ENCODE data around the gene CCNY. TPM values are rescaled to one million over a fixed set of nuclear protein-coding genes. Genes with fewer than 3 reads are reported as not detected.

CCNY gene
- total RNA-seq, 4 donors from 2014 or later = 37.5 to 56.3 (median 43.9) TPM

DNA sequence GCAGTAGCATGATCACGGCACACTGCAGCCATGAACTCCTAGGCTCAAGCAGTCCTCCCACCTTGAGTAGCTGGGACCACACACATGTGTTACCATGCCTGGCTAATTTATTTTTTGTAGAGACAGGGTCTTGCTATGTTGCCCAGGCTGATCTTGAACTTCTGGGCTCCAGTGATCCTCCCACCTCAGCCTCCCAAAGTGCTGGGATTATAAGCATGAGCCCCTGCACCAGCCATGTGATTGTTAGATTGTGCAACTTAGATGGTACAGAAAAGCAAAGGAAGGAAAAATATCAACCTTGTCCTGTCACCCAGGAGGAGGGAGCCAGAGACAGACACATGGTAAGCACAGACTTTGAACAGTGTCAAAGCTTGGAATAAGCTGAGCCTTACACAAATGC, 73.5 kb downstream of the CCNY start:
- H3K4me1 ChIP-seq = peaks cover 0 to 24% of the 10 kb centered on the region in 2 donors
- intact Hi-C loops (cut with DNase I) = loop anchor here (10.0 kb wide), 1 partner anchor 65 kb away; no protein-coding TSS in a partner anchor
- 82 to 100% methylated on average over 1 of the region's 1 CpG for WGBS, 2 donors
- H3K27ac ChIP-seq = no peak overlapping the region
- no peak overlapping the region for H3K4me3 ChIP-seq (replicated peaks in 1 of 3)
- no peaks in the 10 kb centered on the region for H3K27me3 ChIP-seq
- TF ChIP-seq POLR2A (IDR thresholded peaks at IDR 0.05) = no peak
- TF ChIP-seq, protein P1, sequence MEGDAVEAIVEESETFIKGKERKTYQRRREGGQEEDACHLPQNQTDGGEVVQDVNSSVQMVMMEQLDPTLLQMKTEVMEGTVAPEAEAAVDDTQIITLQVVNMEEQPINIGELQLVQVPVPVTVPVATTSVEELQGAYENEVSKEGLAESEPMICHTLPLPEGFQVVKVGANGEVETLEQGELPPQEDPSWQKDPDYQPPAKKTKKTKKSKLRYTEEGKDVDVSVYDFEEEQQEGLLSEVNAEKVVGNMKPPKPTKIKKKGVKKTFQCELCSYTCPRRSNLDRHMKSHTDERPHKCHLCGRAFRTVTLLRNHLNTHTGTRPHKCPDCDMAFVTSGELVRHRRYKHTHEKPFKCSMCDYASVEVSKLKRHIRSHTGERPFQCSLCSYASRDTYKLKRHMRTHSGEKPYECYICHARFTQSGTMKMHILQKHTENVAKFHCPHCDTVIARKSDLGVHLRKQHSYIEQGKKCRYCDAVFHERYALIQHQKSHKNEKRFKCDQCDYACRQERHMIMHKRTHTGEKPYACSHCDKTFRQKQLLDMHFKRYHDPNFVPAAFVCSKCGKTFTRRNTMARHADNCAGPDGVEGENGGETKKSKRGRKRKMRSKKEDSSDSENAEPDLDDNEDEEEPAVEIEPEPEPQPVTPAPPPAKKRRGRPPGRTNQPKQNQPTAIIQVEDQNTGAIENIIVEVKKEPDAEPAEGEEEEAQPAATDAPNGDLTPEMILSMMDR (IDR thresholded peaks at IDR 0.05) = no peak
- H3K36me3 ChIP-seq = no peaks in the 10 kb centered on the region
- DNase-seq = no peak
- H3K9me3 ChIP-seq = no peaks in the 10 kb centered on the region

DNA sequence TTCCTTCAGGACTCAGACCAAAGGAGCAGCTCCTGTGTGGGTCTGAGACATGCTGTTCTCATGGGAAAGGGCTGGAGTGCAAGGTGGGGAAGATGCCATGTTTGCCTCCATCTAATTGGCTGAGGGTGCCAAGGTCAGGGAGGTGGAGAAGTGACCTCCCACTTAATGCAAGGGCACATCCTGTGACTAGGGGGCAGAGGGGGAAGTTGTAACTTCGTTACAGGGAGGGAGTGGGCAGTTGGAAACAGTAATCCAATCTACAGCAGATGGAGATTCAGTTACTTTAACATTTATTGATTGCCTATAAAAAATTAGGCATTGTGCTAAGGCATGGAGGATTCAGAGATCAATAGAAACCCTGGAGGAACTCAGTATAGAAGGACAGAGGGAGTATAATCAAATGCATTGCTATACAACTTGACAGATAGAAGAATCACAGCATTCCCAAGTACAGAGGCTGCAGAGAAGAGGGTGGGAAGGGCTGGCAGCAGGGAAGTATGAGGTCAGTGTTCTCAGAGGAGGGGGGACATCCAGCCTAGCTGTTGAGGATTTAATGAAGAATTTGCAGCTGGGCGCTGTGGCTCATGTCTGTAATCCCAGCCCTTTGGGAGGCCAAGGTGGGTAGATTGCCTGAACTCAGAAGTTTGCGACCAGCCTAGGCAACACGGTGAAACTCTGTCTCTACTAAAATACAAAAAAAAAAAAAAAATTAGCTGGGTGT, 75.9 kb downstream of the CCNY start:
- H3K27me3 ChIP-seq = no peaks in the 10 kb centered on the region
- H3K9me3 ChIP-seq = no peaks in the 10 kb centered on the region
- H3K4me3 ChIP-seq (replicated peaks in 1 of 3) = no peak overlapping the region
- intact Hi-C loops (cut with DNase I) = loop anchor here (10.0 kb wide), 1 partner anchor 67 kb away; no protein-coding TSS in a partner anchor
- H3K27ac ChIP-seq = no peak overlapping the region
- TF ChIP-seq, protein P1 (IDR thresholded peaks at IDR 0.05) = no peak
- no peak for TF ChIP-seq POLR2A (IDR thresholded peaks at IDR 0.05)
- H3K4me1 ChIP-seq = peaks cover 0 to 7% of the 10 kb centered on the region in 2 donors
- no peak for DNase-seq
- no peaks in the 10 kb centered on the region for H3K36me3 ChIP-seq
- WGBS, 2 donors = 85 to 94% methylated on average over 4 of the region's 4 CpGs

DNA sequence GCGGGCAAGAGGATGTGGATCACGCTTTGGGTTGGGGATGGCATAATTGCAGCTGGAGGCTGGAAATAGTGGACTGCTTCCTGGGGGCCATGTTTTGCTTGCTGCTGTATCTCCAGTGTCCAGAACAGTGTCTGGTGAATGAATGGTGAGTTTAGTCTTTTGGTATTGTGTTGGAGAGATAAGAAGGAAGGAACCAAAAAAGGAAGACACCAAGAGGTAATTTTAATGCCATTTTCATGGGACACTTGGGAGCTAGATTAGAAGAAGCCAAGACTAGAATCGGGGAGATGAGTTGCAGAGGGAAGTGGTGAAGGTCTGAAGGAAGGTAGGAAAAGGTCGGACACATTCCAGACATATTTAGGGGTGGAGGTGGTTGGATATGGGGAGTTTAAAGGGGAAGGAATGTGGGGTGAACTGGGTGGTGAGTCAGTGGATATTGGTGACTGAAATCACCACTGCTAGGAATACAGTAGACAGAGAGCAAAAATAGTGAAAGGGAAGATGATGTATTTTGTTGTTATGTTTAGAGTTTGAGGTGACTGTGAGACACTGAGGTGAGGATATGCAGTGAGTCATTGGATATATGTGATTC, 76.7 kb downstream of the CCNY start:
- TF ChIP-seq POLR2A (IDR thresholded peaks at IDR 0.05) = no peak
- TF ChIP-seq, protein P1 (IDR thresholded peaks at IDR 0.05) = no peak
- WGBS, 2 donors = 93% methylated on average over 4 of the region's 4 CpGs
- intact Hi-C loops (cut with DNase I) = loop anchor here (10.0 kb wide), 1 partner anchor 68 kb away; no protein-coding TSS in a partner anchor
- no peaks in the 10 kb centered on the region for H3K27me3 ChIP-seq
- no peak overlapping the region for H3K4me3 ChIP-seq (replicated peaks in 1 of 3)
- H3K36me3 ChIP-seq = no peaks in the 10 kb centered on the region
- DNase-seq = no peak
- H3K4me1 ChIP-seq = peaks cover 0 to 8% of the 10 kb centered on the region in 2 donors
- H3K9me3 ChIP-seq = no peaks in the 10 kb centered on the region
- H3K27ac ChIP-seq = no peak overlapping the region

DNA sequence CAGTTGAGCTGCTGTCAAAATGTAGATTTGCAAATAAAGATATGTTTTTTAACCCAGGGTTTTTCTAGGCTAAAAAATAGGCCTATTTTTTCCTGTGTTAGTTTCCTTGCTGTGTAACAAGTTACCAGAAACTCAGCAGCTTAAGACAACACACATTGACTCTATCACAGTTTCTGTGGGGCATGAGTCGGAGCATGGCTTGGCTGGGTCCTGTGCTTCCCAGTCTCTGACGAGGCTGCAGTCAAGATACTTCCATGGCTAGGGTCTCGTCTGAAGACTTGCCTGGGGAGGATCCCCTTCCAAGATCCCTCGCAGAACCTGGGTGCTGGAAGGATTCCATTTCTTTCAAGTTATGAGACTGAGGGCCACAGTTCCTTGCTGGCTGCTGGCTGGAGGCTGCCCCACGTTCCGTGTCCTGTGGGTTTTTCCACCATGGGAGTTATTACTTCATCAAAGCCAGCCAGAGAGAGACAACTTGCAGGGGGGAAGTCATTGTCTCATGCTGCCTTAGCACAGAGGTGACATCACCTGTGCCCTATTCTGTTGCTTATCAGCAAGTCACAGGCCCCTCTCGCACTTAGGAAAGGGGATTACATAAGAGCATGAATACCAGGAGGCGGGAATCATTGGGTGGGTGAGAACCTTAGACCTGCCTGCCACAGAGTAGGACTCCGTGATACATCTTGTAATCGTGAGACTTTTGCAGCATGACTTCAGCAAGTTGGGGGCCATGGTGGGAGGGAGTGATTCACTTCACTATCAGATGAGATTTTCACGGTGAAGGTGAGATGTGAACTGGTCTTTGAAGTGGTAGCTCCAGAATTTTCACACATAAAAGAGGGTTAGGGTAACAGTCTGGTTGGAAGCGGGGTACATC, 77.9 kb downstream of the CCNY start:
- DNase-seq = no peak
- H3K27me3 ChIP-seq = no peaks in the 10 kb centered on the region
- no peak for TF ChIP-seq POLR2A (IDR thresholded peaks at IDR 0.05)
- TF ChIP-seq, protein P1 (IDR thresholded peaks at IDR 0.05) = no peak
- 89 to 92% methylated on average over 12 of the region's 12 CpGs for WGBS, 2 donors
- peaks cover 0 to 6% of the 10 kb centered on the region in 2 donors for H3K4me1 ChIP-seq
- no peak overlapping the region for H3K4me3 ChIP-seq (replicated peaks in 1 of 3)
- intact Hi-C loops (cut with DNase I) = loop anchor here (10.0 kb wide), 1 partner anchor 69 kb away; no protein-coding TSS in a partner anchor
- no peak overlapping the region for H3K27ac ChIP-seq
- no peaks in the 10 kb centered on the region for H3K9me3 ChIP-seq
- H3K36me3 ChIP-seq = no peaks in the 10 kb centered on the region
